Measurements from ENCODE around the gene PCDHB4. TPM values are rescaled to one million over a fixed set of nuclear protein-coding genes. Genes with fewer than 3 reads are reported as not detected.
"Not testable (repeated sequence)": the region's sequence is repeated elsewhere in the genome, so short reads cannot be mapped to it uniquely, and the experiment has no call there.

PCDHB4 gene
- total and polyA plus RNA-seq, 2 donors from 2014 or later, result 0.90 to 5.8 TPM

- intact Hi-C loops (cut with DNase I), result no loop called here
- no peak for DNase-seq
- no peak for TF ChIP-seq CTCF (IDR thresholded peaks at IDR 0.05; ENCODE audit: borderline replicate concordance, extremely low read depth, insufficient read depth)
- peaks cover 2 to 27% (median 10%) of the 10 kb centered on the region in 3 donors for H3K9me3 ChIP-seq (ENCODE audit: control insufficient read depth in 2 of 3, insufficient read depth in 1 of 3, low read length in 3 of 3)
- H3K4me3 ChIP-seq (ENCODE audit: low read length in 3 of 3), result no peak overlapping the region
- H3K27ac ChIP-seq (ENCODE audit: low read depth in 2 of 2, low read length in 2 of 2), result no peak overlapping the region
- no peaks in the 10 kb centered on the region for H3K27me3 ChIP-seq (ENCODE audit: control insufficient read depth, insufficient read depth, low read length)
- no peak for FAIRE-seq
- no peaks in the 10 kb centered on the region for H3K36me3 ChIP-seq (ENCODE audit: control insufficient read depth in 2 of 3, insufficient read depth in 3 of 3, low read length in 3 of 3)
- no peaks in the 10 kb centered on the region for H3K4me1 ChIP-seq (ENCODE audit: control insufficient read depth in 2 of 3, insufficient read depth in 2 of 3, low read depth in 1 of 3, low read length in 3 of 3)
- H3K9ac ChIP-seq (ENCODE audit: low read length in 3 of 3), result no peak overlapping the region
Observed at GRCh38 chr5:141155540-141156374, 34.1 kb downstream of the PCDHB4 start.

- H3K36me3 ChIP-seq (ENCODE audit: control insufficient read depth in 2 of 3, insufficient read depth in 3 of 3, low read length in 3 of 3); H3K4me1 ChIP-seq (ENCODE audit: control insufficient read depth in 2 of 3, insufficient read depth in 2 of 3, low read depth in 1 of 3, low read length in 3 of 3); H3K9ac ChIP-seq (ENCODE audit: low read length in 3 of 3); DNase-seq; H3K27ac ChIP-seq (ENCODE audit: low read depth in 2 of 2, low read length in 2 of 2); intact Hi-C loops (cut with DNase I); H3K27me3 ChIP-seq (ENCODE audit: control insufficient read depth, insufficient read depth, low read length); H3K4me3 ChIP-seq (ENCODE audit: low read length in 3 of 3); FAIRE-seq: not testable (repeated sequence)
- H3K9me3 ChIP-seq (ENCODE audit: control insufficient read depth in 2 of 3, insufficient read depth in 1 of 3, low read length in 3 of 3), result peaks cover 2 to 20% (median 10%) of the 10 kb centered on the region in 3 donors
Observed at GRCh38 chr5:141157356-141157755, 35.7 kb downstream of the PCDHB4 start.

GRCh38 chr5:141157901-141158300 lies 36.3 kb downstream of the PCDHB4 start:
- intact Hi-C loops (cut with DNase I); FAIRE-seq: not testable (repeated sequence)
- H3K9me3 ChIP-seq (ENCODE audit: control insufficient read depth in 2 of 3, insufficient read depth in 1 of 3, low read length in 3 of 3), result peaks cover 2 to 20% (median 10%) of the 10 kb centered on the region in 3 donors

GRCh38 chr5:141172381-141173204 lies 51.0 kb downstream of the PCDHB4 start, which contains the start of gene PCDHB7:
PCDHB7 (plus strand) TSS chr5:141172644; CDS start chr5:141172836, 192 bp downstream.
- peak within 1 kb of the TSS; percentile 40 to 55 (median 40) for H3K4me3 ChIP-seq (ENCODE audit: low read length in 3 of 3)
- no peaks in the 10 kb centered on the region for H3K36me3 ChIP-seq (ENCODE audit: control insufficient read depth in 2 of 3, insufficient read depth in 3 of 3, low read length in 3 of 3)
- H3K9ac ChIP-seq (ENCODE audit: low read length in 3 of 3), result peak within 1 kb of the TSS in 1 of 3 donors; percentile 27
- FAIRE-seq (no peak), DNase-seq (peak in 3 of 5 donors; percentile 22 to 82 (median 57))
- peaks cover 2 to 18% (median 12%) of the 10 kb centered on the region in 3 donors for H3K9me3 ChIP-seq (ENCODE audit: control insufficient read depth in 2 of 3, insufficient read depth in 1 of 3, low read length in 3 of 3)
- no peaks in the 10 kb centered on the region for H3K4me1 ChIP-seq (ENCODE audit: control insufficient read depth in 2 of 3, insufficient read depth in 2 of 3, low read depth in 1 of 3, low read length in 3 of 3)
- TF ChIP-seq CTCF (IDR thresholded peaks at IDR 0.05; ENCODE audit: borderline replicate concordance, extremely low read depth, insufficient read depth), result peak; percentile 34
- peaks cover 2% of the 10 kb centered on the region for H3K27me3 ChIP-seq (ENCODE audit: control insufficient read depth, insufficient read depth, low read length)
- intact Hi-C loops (cut with DNase I), result no loop called here
- H3K27ac ChIP-seq (ENCODE audit: low read depth in 2 of 2, low read length in 2 of 2), result no peak within 1 kb of the TSS

More at GRCh38 chr5:141157901-141158300, 36.3 kb downstream of the PCDHB4 start:
- DNase-seq; H3K36me3 ChIP-seq (ENCODE audit: control insufficient read depth in 2 of 3, insufficient read depth in 3 of 3, low read length in 3 of 3); H3K4me3 ChIP-seq (ENCODE audit: low read length in 3 of 3); H3K27ac ChIP-seq (ENCODE audit: low read depth in 2 of 2, low read length in 2 of 2); H3K27me3 ChIP-seq (ENCODE audit: control insufficient read depth, insufficient read depth, low read length); H3K4me1 ChIP-seq (ENCODE audit: control insufficient read depth in 2 of 3, insufficient read depth in 2 of 3, low read depth in 1 of 3, low read length in 3 of 3); H3K9ac ChIP-seq (ENCODE audit: low read length in 3 of 3): not testable (repeated sequence)

- intact Hi-C loops (cut with DNase I); FAIRE-seq; H3K27ac ChIP-seq (ENCODE audit: low read depth in 2 of 2, low read length in 2 of 2); H3K9ac ChIP-seq (ENCODE audit: low read length in 3 of 3); DNase-seq; H3K36me3 ChIP-seq (ENCODE audit: control insufficient read depth in 2 of 3, insufficient read depth in 3 of 3, low read length in 3 of 3); H3K27me3 ChIP-seq (ENCODE audit: control insufficient read depth, insufficient read depth, low read length); H3K4me3 ChIP-seq (ENCODE audit: low read length in 3 of 3); H3K4me1 ChIP-seq (ENCODE audit: control insufficient read depth in 2 of 3, insufficient read depth in 2 of 3, low read depth in 1 of 3, low read length in 3 of 3): not testable (repeated sequence)
- H3K9me3 ChIP-seq (ENCODE audit: control insufficient read depth in 2 of 3, insufficient read depth in 1 of 3, low read length in 3 of 3), result peaks cover 2 to 25% (median 18%) of the 10 kb centered on the region in 3 donors
Observed at GRCh38 chr5:141174291-141175104, 52.9 kb downstream of the PCDHB4 start.

Data from kidney (tissue), 14 donors.